HCT116 (cell line): ENCODE results near the gene SNX25.

Experiments used
- CEBPB ChIP-seq: IDR thresholded peaks from 2 replicates; pipeline ENCODE4 v1.6.1; 2012; ENCODE audit warnings: low read depth
- EGR1 ChIP-seq: IDR thresholded peaks from 2 replicates; pipeline ENCODE4 v1.6.1; 2012; ENCODE audit warnings: low read depth
- EZH2 ChIP-seq: fragments of 200-600 bp; sonication (generic); IDR thresholded peaks from 2 replicates; pipeline ENCODE4 v1.6.1; 2017; ENCODE audit warnings: antibody characterized with exemption, mixed run types
- EZH2phosphoT487 ChIP-seq: fragments of 200-600 bp; IDR thresholded peaks from 2 replicates; pipeline ENCODE4 v1.6.1; 2018; ENCODE audit warnings: antibody characterized with exemption, borderline replicate concordance
- FOSL1 ChIP-seq: IDR thresholded peaks from 2 replicates; pipeline ENCODE4 v1.6.1; 2012; ENCODE audit warnings: low read depth
- POLR2A ChIP-seq: IDR thresholded peaks from 2 replicates; pipeline ENCODE4 v1.7.0; 2011; ENCODE audit warnings: borderline replicate concordance; ENCODE audit not compliant: insufficient read depth, insufficient read length; ENCODE audit errors: extremely low read depth
- POLR2AphosphoS5 ChIP-seq: IDR thresholded peaks from 2 replicates; pipeline ENCODE4 v1.6.1; 2011; ENCODE audit warnings: mild to moderate bottlenecking, low read depth, low read length, moderate library complexity
- RAD21 ChIP-seq: IDR thresholded peaks from 2 replicates; pipeline ENCODE4 v1.6.1; 2012; ENCODE audit warnings: low read depth, mild to moderate bottlenecking
- SP1 ChIP-seq: IDR thresholded peaks from 2 replicates; pipeline ENCODE4 v1.6.1; 2012; ENCODE audit warnings: low read depth
- TCF7L2 ChIP-seq: IDR thresholded peaks from 2 replicates; pipeline ENCODE4 v1.7.0; 2011; ENCODE audit warnings: borderline replicate concordance, inconsistent platforms; ENCODE audit not compliant: insufficient read depth, insufficient read length; ENCODE audit errors: extremely low read depth
- YY1 ChIP-seq: IDR thresholded peaks from 2 replicates; pipeline ENCODE4 v1.6.1; 2011; ENCODE audit warnings: low read length, low read depth, moderate library complexity, mild to moderate bottlenecking; ENCODE audit not compliant: insufficient replicate concordance; ENCODE audit errors: extremely low read depth
- ZNF274 ChIP-seq: fragments of 200-500 bp; sonication (Bioruptor generic); IDR thresholded peaks from 2 replicates; pipeline ENCODE4 v1.6.1; 2014; ENCODE audit warnings: mild to moderate bottlenecking, low read depth, low read length, inconsistent platforms
- TF ChIP-seq, protein P1 (sequence below), 3 experiments: fragments of 200-600 bp in 1 of 3; sonication (generic) in 1 of 3; IDR thresholded peaks in 2 of 3; conservative IDR thresholded peaks in 1 of 3; 2 replicates each; pipeline ENCODE4 v1.5.1; 2012 to 2017; ENCODE audit warnings: low read depth in 2 of 3, low read length in 2 of 3, antibody characterized with exemption in 1 of 3, borderline replicate concordance in 1 of 3, control low read depth in 1 of 3, mild to moderate bottlenecking in 1 of 3, mixed read lengths in 1 of 3, mixed run types in 1 of 3, moderate library complexity in 1 of 3; ENCODE audit not compliant: insufficient read depth in 1 of 3
- TF ChIP-seq, protein P2 (sequence below): IDR thresholded peaks from 2 replicates; pipeline ENCODE4 v1.6.1; 2012; ENCODE audit warnings: low read depth

DNA sequence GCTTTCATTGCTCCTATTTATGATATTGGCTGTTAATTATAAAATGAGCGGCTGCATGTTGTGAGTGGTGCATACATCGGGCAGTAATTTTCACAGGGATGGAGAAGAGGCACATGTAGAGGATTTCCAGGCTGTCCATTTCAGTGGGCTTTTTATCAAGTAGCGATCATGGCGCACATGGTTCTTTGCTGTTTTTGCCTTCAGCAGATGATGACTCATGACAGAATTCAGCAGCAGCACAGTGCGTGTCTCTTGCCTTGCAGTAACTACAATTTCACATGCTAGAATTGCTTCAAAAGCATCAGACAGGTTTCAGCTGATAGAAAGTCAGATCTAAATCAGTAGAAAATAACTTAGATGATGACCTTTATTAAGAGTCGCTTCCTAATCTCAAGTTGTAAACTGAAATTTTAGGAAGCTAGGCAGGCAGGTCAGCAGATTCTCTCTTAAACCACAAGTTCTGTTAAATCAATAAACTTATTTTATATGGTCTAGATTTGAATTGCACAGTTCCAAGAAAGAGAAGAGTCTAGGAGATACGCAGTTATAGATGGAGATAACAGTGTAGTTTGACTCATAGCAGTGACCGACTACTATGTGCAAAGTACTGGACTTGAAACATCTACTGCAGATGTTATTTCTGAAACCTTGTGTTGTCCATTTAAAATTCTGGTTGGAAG, 150.5 kb downstream of the SNX25 start:
- no peak for TF ChIP-seq CEBPB
- TF ChIP-seq, protein P1, sequence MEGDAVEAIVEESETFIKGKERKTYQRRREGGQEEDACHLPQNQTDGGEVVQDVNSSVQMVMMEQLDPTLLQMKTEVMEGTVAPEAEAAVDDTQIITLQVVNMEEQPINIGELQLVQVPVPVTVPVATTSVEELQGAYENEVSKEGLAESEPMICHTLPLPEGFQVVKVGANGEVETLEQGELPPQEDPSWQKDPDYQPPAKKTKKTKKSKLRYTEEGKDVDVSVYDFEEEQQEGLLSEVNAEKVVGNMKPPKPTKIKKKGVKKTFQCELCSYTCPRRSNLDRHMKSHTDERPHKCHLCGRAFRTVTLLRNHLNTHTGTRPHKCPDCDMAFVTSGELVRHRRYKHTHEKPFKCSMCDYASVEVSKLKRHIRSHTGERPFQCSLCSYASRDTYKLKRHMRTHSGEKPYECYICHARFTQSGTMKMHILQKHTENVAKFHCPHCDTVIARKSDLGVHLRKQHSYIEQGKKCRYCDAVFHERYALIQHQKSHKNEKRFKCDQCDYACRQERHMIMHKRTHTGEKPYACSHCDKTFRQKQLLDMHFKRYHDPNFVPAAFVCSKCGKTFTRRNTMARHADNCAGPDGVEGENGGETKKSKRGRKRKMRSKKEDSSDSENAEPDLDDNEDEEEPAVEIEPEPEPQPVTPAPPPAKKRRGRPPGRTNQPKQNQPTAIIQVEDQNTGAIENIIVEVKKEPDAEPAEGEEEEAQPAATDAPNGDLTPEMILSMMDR (IDR thresholded peaks at IDR 0.05 in 2 of 3, conservative IDR thresholded peaks at IDR 0.05 in 1 of 3; ENCODE audit: borderline replicate concordance in 1 of 3, insufficient read depth in 1 of 3, low read depth in 2 of 3, low read length in 2 of 3) = no peak
- TF ChIP-seq POLR2AphosphoS5 = no peak
- no peak for TF ChIP-seq RAD21
- no peak for TF ChIP-seq POLR2A
- TF ChIP-seq, protein P2, sequence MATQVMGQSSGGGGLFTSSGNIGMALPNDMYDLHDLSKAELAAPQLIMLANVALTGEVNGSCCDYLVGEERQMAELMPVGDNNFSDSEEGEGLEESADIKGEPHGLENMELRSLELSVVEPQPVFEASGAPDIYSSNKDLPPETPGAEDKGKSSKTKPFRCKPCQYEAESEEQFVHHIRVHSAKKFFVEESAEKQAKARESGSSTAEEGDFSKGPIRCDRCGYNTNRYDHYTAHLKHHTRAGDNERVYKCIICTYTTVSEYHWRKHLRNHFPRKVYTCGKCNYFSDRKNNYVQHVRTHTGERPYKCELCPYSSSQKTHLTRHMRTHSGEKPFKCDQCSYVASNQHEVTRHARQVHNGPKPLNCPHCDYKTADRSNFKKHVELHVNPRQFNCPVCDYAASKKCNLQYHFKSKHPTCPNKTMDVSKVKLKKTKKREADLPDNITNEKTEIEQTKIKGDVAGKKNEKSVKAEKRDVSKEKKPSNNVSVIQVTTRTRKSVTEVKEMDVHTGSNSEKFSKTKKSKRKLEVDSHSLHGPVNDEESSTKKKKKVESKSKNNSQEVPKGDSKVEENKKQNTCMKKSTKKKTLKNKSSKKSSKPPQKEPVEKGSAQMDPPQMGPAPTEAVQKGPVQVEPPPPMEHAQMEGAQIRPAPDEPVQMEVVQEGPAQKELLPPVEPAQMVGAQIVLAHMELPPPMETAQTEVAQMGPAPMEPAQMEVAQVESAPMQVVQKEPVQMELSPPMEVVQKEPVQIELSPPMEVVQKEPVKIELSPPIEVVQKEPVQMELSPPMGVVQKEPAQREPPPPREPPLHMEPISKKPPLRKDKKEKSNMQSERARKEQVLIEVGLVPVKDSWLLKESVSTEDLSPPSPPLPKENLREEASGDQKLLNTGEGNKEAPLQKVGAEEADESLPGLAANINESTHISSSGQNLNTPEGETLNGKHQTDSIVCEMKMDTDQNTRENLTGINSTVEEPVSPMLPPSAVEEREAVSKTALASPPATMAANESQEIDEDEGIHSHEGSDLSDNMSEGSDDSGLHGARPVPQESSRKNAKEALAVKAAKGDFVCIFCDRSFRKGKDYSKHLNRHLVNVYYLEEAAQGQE = no peak
- TF ChIP-seq SP1 = no peak
- TF ChIP-seq EGR1 = no peak
- no peak for TF ChIP-seq FOSL1
- TF ChIP-seq YY1 = no peak
- no peak for TF ChIP-seq EZH2
- no peak for TF ChIP-seq EZH2phosphoT487
- no peak for TF ChIP-seq TCF7L2
- TF ChIP-seq ZNF274 = no peak
